ENCODE results near the gene MBD5. TPM values are rescaled to one million over a fixed set of nuclear protein-coding genes. Genes with fewer than 3 reads are reported as not detected.

MBD5 gene
- total RNA-seq, 2 experiments from 2014 or later: 13.6 to 18.5 TPM

- ChIA-PET CTCF (interaction anchor here (2.5 kb wide), 1 partner anchor 15 kb away, joined by 20 read pairs; no protein-coding TSS in a partner anchor), POLR2A (no interaction called here)
Observed at GRCh38 chr2:148507970-148508369, 487.1 kb downstream of the MBD5 start.

- CTCF ChIA-PET: interaction anchor here (0.6 to 2.5 kb wide), 8 partner anchors 11 to 572 kb away, joined by 3 to 20 read pairs (median 4); no protein-coding TSS in a partner anchor
Observed at GRCh38 chr2:148508878-148509287, 488.0 kb downstream of the MBD5 start.

GRCh38 chr2:148509288-148509902 lies 488.5 kb downstream of the MBD5 start:
- ChIA-PET CTCF (interaction anchor here (0.6 to 2.5 kb wide), 9 partner anchors 12 to 573 kb away, joined by 3 to 20 read pairs (median 4); no protein-coding TSS in a partner anchor), POLR2A (no interaction called here)

More at GRCh38 chr2:148508878-148509287, 488.0 kb downstream of the MBD5 start:
- POLR2A ChIA-PET: no interaction called here

- CTCF ChIA-PET: no interaction called here
- POLR2A ChIA-PET: no interaction called here
Observed at GRCh38 chr2:148511883-148512282, 491.0 kb downstream of the MBD5 start.

- ChIA-PET CTCF (no interaction called here), POLR2A (no interaction called here)
Observed at GRCh38 chr2:148512501-148512900, 491.6 kb downstream of the MBD5 start.

- POLR2A ChIA-PET: no interaction called here
- CTCF ChIA-PET: no interaction called here
Observed at GRCh38 chr2:148513427-148513826, 492.5 kb downstream of the MBD5 start.

- CTCF ChIA-PET: no interaction called here
- POLR2A ChIA-PET: no interaction called here
Observed at GRCh38 chr2:148515120-148515519, 494.2 kb downstream of the MBD5 start.

GRCh38 chr2:148515976-148516375 lies 495.1 kb downstream of the MBD5 start:
- CTCF ChIA-PET: no interaction called here
- POLR2A ChIA-PET: no interaction called here

- ChIA-PET CTCF (no interaction called here), POLR2A (no interaction called here)
Observed at GRCh38 chr2:148517296-148517695, 496.4 kb downstream of the MBD5 start.

- POLR2A ChIA-PET: no interaction called here
- CTCF ChIA-PET: no interaction called here
Observed at GRCh38 chr2:148517822-148518221, 496.9 kb downstream of the MBD5 start.

- ChIA-PET CTCF (no interaction called here), POLR2A (no interaction called here)
Observed at GRCh38 chr2:148519013-148519412, 498.1 kb downstream of the MBD5 start.

- ChIA-PET POLR2A (no interaction called here), CTCF (interaction anchor here (0.6 to 4.7 kb wide), 2 partner anchors 12 to 133 kb away, joined by 3 to 20 read pairs; no protein-coding TSS in a partner anchor)
Observed at GRCh38 chr2:148521181-148521580, 500.3 kb downstream of the MBD5 start.

- POLR2A ChIA-PET: no interaction called here
- CTCF ChIA-PET: interaction anchor here (4.7 kb wide), 1 partner anchor 14 kb away, joined by 20 read pairs; no protein-coding TSS in a partner anchor
Observed at GRCh38 chr2:148523315-148523714, 502.4 kb downstream of the MBD5 start.

- CTCF ChIA-PET: interaction anchor here (4.7 kb wide), 1 partner anchor 15 kb away, joined by 20 read pairs; no protein-coding TSS in a partner anchor
- POLR2A ChIA-PET: no interaction called here
Observed at GRCh38 chr2:148524519-148524919, 503.6 kb downstream of the MBD5 start.

- ChIA-PET POLR2A (no interaction called here), CTCF (interaction anchor here (4.7 kb wide), 1 partner anchor 16 kb away, joined by 20 read pairs; no protein-coding TSS in a partner anchor)
Observed at GRCh38 chr2:148525130-148525529, 504.2 kb downstream of the MBD5 start.

GRCh38 chr2:148526509-148527346 lies 505.8 kb downstream of the MBD5 start:
- ChIA-PET POLR2A (no interaction called here), CTCF (no interaction called here)

GRCh38 chr2:148527488-148528340 lies 506.8 kb downstream of the MBD5 start:
- POLR2A ChIA-PET: interaction anchor here (0.6 kb wide), 1 partner anchor 417 kb away, joined by 3 read pairs; no protein-coding TSS in a partner anchor
- CTCF ChIA-PET: no interaction called here

GRCh38 chr2:148528356-148529064 lies 507.6 kb downstream of the MBD5 start:
- CTCF ChIA-PET: no interaction called here
- POLR2A ChIA-PET: no interaction called here

GRCh38 chr2:148529745-148530144 lies 508.9 kb downstream of the MBD5 start:
- ChIA-PET POLR2A (no interaction called here), CTCF (no interaction called here)

Data from activated CD8-positive, alpha-beta memory T cell treated with anti-CD3 and anti-CD28 coated beads for 36 hours (primary cell).